Vagina (tissue), 2 donors: Measurements from ENCODE around the gene ZMIZ1. TPM values are rescaled to one million over a fixed set of nuclear protein-coding genes. Genes with fewer than 3 reads are reported as not detected.

Experiments
- DNase-seq, 2 donors: peaks; one replicate each; pipeline ENCODE4 v3.0.0-alpha.2; 2017; ENCODE audit errors: extremely low spot score in 2 of 2
- H3K27ac ChIP-seq: fragments of 200-600 bp; sonication (generic); one replicate; pipeline ENCODE4 v1.5.1; 2019
- H3K27me3 ChIP-seq: fragments of 200-600 bp; sonication (generic); one replicate; pipeline ENCODE4 v1.5.1; 2019
- H3K36me3 ChIP-seq, 2 donors: fragments of 200-600 bp; sonication (generic); one replicate each; pipeline ENCODE4 v1.5.1; 2017 to 2019
- H3K4me1 ChIP-seq: fragments of 200-600 bp; sonication (generic); one replicate; pipeline ENCODE4 v1.5.1; 2019
- H3K4me3 ChIP-seq, 2 donors: fragments of 200-600 bp; sonication (generic); 1 replicate in 1 of 2; 2 replicates in 1 of 2; pipeline ENCODE4 v1.5.1; 2016 to 2019
- H3K9me3 ChIP-seq: fragments of 200-600 bp; sonication (generic); one replicate; pipeline ENCODE4 v1.5.1; 2019
- CTCF ChIP-seq, 3 experiments: fragments of 450-650 bp in 2 of 3; fragments of 200-600 bp in 1 of 3; sonication (generic) in 1 of 3; IDR thresholded peaks; one replicate each; pipeline ENCODE4 v1.5.1; 2017 to 2019; ENCODE audit warnings: antibody characterized with exemption in 3 of 3, mild to moderate bottlenecking in 2 of 3, moderate library complexity in 2 of 3
- POLR2A ChIP-seq, 2 donors: fragments of 450-650 bp; IDR thresholded peaks; one replicate each; pipeline ENCODE4 v1.6.1; 2017; ENCODE audit warnings: antibody characterized with exemption in 2 of 2, mild to moderate bottlenecking in 2 of 2, moderate library complexity in 2 of 2
- POLR2AphosphoS5 ChIP-seq, 2 donors: sonication (generic); formaldehyde crosslinking; IDR thresholded peaks; one replicate each; pipeline ENCODE4 v1.9.0; 2017; ENCODE audit warnings: antibody characterized with exemption in 2 of 2, mild to moderate bottlenecking in 2 of 2, low read depth in 1 of 2; ENCODE audit not compliant: insufficient read depth in 1 of 2
- intact Hi-C: fragments of 100-400 bp; cut with DNase I; formaldehyde crosslinking; loops from one replicate; pipeline ENCODE4 v1.15.1; 2023
- total RNA-seq: library from RNA; depleted of rRNA; stranded (reverse); fragments of >200 nt; gene quantifications from one replicate; pipeline ENCODE4 v1.2.3, GENCODE V29; 2016

ZMIZ1 gene
- total RNA-seq, 1 donor from 2014 or later = 61.4 TPM

GRCh38 chr10:79260811-79261740 lies 192.3 kb downstream of the ZMIZ1 start:
- Histone ChIP-seq H3K4me3 (no peak overlapping the region), H3K9me3 (no peaks in the 10 kb centered on the region), H3K4me1 (peaks cover 81% of the 10 kb centered on the region), H3K27ac (peak overlapping the region; percentile 19), H3K27me3 (no peaks in the 10 kb centered on the region), H3K36me3 (peaks cover 0 to 3% of the 10 kb centered on the region in 2 donors)
- TF ChIP-seq POLR2AphosphoS5 (IDR thresholded peaks at IDR 0.05; ENCODE audit: insufficient read depth in 1 of 2, low read depth in 1 of 2) (peak in 1 of 2 donors; percentile 17), CTCF (IDR thresholded peaks at IDR 0.05) (no peak)
- intact Hi-C loops = no loop called here
- no peak for DNase-seq

GRCh38 chr10:79262131-79262530 lies 193.4 kb downstream of the ZMIZ1 start:
- peaks cover 0 to 3% of the 10 kb centered on the region in 2 donors for H3K36me3 ChIP-seq
- no peak for DNase-seq
- peaks cover 91% of the 10 kb centered on the region for H3K4me1 ChIP-seq
- TF ChIP-seq CTCF (IDR thresholded peaks at IDR 0.05) (no peak), POLR2A (IDR thresholded peaks at IDR 0.05) (no peak)
- H3K9me3 ChIP-seq = no peaks in the 10 kb centered on the region
- H3K27me3 ChIP-seq = no peaks in the 10 kb centered on the region
- no peak overlapping the region for H3K27ac ChIP-seq
- intact Hi-C loops = no loop called here
- H3K4me3 ChIP-seq = no peak overlapping the region

- TF ChIP-seq POLR2AphosphoS5 (IDR thresholded peaks at IDR 0.05; ENCODE audit: insufficient read depth in 1 of 2, low read depth in 1 of 2) = no peak
- TF ChIP-seq CTCF (IDR thresholded peaks at IDR 0.05) = no peak
- no peak for TF ChIP-seq POLR2A (IDR thresholded peaks at IDR 0.05)
- no peaks in the 10 kb centered on the region for H3K9me3 ChIP-seq
- H3K4me1 ChIP-seq = peaks cover 94% of the 10 kb centered on the region
- no peak overlapping the region for H3K4me3 ChIP-seq
- peaks cover 0 to 3% of the 10 kb centered on the region in 2 donors for H3K36me3 ChIP-seq
- no peak for DNase-seq
- H3K27ac ChIP-seq = no peak overlapping the region
- no peaks in the 10 kb centered on the region for H3K27me3 ChIP-seq
- intact Hi-C loops = no loop called here
These were observed 194.4 kb downstream of the ZMIZ1 start for GRCh38 chr10:79262959-79263746.

- no peak overlapping the region for H3K27ac ChIP-seq
- TF ChIP-seq CTCF (IDR thresholded peaks at IDR 0.05) (no peak), POLR2A (IDR thresholded peaks at IDR 0.05) (no peak), POLR2AphosphoS5 (IDR thresholded peaks at IDR 0.05; ENCODE audit: insufficient read depth in 1 of 2, low read depth in 1 of 2) (no peak)
- no peaks in the 10 kb centered on the region for H3K36me3 ChIP-seq
- H3K4me3 ChIP-seq = no peak overlapping the region
- H3K4me1 ChIP-seq = peaks cover 96% of the 10 kb centered on the region
- no peaks in the 10 kb centered on the region for H3K9me3 ChIP-seq
- intact Hi-C loops = no loop called here
- no peak for DNase-seq
- H3K27me3 ChIP-seq = no peaks in the 10 kb centered on the region
These were observed 195.2 kb downstream of the ZMIZ1 start for GRCh38 chr10:79263939-79264338.
